GM12891 (cell line): Measurements from ENCODE around the gene TAF7L.

Experiments
- PAX5 ChIP-seq: IDR thresholded peaks from 2 replicates; pipeline ENCODE4 v1.6.1; 2011; ENCODE audit warnings: low read length, moderate library complexity, mild to moderate bottlenecking; ENCODE audit not compliant: insufficient read depth, severe bottlenecking
- POLR2A ChIP-seq: IDR thresholded peaks from 2 replicates; pipeline ENCODE4 v1.6.1; 2011; ENCODE audit warnings: low read depth, low read length, control low read depth
- POLR2AphosphoS5 ChIP-seq: IDR thresholded peaks from 2 replicates; pipeline ENCODE4 v1.6.1; 2011; ENCODE audit warnings: low read depth, low read length, control low read depth
- POU2F2 ChIP-seq: IDR thresholded peaks from 2 replicates; pipeline ENCODE4 v1.6.1; 2011; ENCODE audit warnings: low read depth, mild to moderate bottlenecking, control low read depth, low read length, moderate library complexity
- TAF1 ChIP-seq: IDR thresholded peaks from 2 replicates; pipeline ENCODE4 v1.6.1; 2011; ENCODE audit warnings: low read depth, low read length, control low read depth

DNA sequence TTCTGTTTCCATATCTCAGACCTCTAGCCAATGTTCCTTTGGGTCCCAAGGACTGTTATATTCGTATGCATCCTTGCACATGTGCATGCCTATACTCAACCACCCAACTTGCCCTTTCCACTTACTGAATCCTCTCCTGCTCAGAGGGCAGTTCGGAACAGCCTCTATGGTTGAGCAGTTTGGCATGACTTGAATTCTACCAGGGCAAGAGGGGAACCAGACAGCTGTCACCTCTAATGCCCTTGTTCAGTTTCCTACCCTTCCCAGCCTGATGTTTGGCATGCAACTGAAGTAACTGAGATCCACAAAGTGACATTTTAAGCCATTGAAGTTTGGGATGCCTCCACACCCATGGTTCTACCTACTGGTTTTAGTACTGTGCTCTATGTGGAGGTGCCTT is 54.1 kb downstream of the TAF7L start:
- TF ChIP-seq POLR2A (no peak), POLR2AphosphoS5 (no peak), TAF1 (no peak), PAX5 (no peak), POU2F2 (no peak)
